Measurements from ENCODE around the gene UGT1A7. TPM values are rescaled to one million over a fixed set of nuclear protein-coding genes. Genes with fewer than 3 reads are reported as not detected.

The UGT1A7 gene
- total and polyA plus RNA-seq, 7 experiments from 2014 or later = not detected

- Mint-ChIP-seq H3K4me1 (no peaks in the 10 kb centered on the region), H3K9me3 (peaks cover 1 to 11% (median 4%) of the 10 kb centered on the region in 11 donors), H3K4me3 (no peak overlapping the region), H3K27ac (no peak overlapping the region), H3K27me3 (peaks cover 0 to 12% (median 4%) of the 10 kb centered on the region in 5 donors), H3K36me3 (no peaks in the 10 kb centered on the region)
- no peak overlapping the region for H3K4me3 ChIP-seq (ENCODE audit: low read length)
- POLR2A ChIA-PET = no interaction called here
- no peaks in the 10 kb centered on the region for H3K36me3 ChIP-seq (ENCODE audit: control insufficient read depth in 2 of 3, insufficient read depth in 3 of 3, low read length in 3 of 3)
- DNase-seq = no peak
- no peaks in the 10 kb centered on the region for H3K4me1 ChIP-seq (ENCODE audit: control insufficient read depth in 2 of 2, insufficient read depth in 2 of 2, low read length in 2 of 2)
- ATAC-seq = no peak
- H3K27ac ChIP-seq (ENCODE audit: low read depth, low read length) = no peak overlapping the region
- CTCF ChIA-PET = no interaction called here
- H3K27me3 ChIP-seq (ENCODE audit: control insufficient read depth in 2 of 2, insufficient read depth in 2 of 2, low read length in 2 of 2) = no peaks in the 10 kb centered on the region
- H3K9me3 ChIP-seq (ENCODE audit: control insufficient read depth in 2 of 3, low read length in 3 of 3) = no peaks in the 10 kb centered on the region
- intact Hi-C loops (cut with micrococcal nuclease) = no loop called here
Measured at GRCh38 chr2:233756429-233757081, 74.9 kb downstream of the UGT1A7 start.

- Histone ChIP-seq H3K36me3 (ENCODE audit: control insufficient read depth in 2 of 3, insufficient read depth in 3 of 3, low read length in 3 of 3) (no peaks in the 10 kb centered on the region), H3K9me3 (ENCODE audit: control insufficient read depth in 2 of 3, low read length in 3 of 3) (no peaks in the 10 kb centered on the region), H3K27ac (ENCODE audit: low read depth, low read length) (no peak overlapping the region), H3K27me3 (ENCODE audit: control insufficient read depth in 2 of 2, insufficient read depth in 2 of 2, low read length in 2 of 2) (no peaks in the 10 kb centered on the region), H3K4me1 (ENCODE audit: control insufficient read depth in 2 of 2, insufficient read depth in 2 of 2, low read length in 2 of 2) (no peaks in the 10 kb centered on the region), H3K4me3 (ENCODE audit: low read length) (no peak overlapping the region)
- intact Hi-C loops (cut with micrococcal nuclease) = no loop called here
- H3K4me3 Mint-ChIP-seq = no peak overlapping the region
- no peak for ATAC-seq
- H3K9me3 Mint-ChIP-seq = peaks cover 0 to 3% (median 0%) of the 10 kb centered on the region in 11 donors
- H3K27me3 Mint-ChIP-seq = peaks cover 0 to 9% (median 2%) of the 10 kb centered on the region in 5 donors
- no peak for DNase-seq
- no peaks in the 10 kb centered on the region for H3K4me1 Mint-ChIP-seq
- POLR2A ChIA-PET = no interaction called here
- no peak overlapping the region for H3K27ac Mint-ChIP-seq
- CTCF ChIA-PET = no interaction called here
- no peaks in the 10 kb centered on the region for H3K36me3 Mint-ChIP-seq
Measured at GRCh38 chr2:233758141-233758540, 76.4 kb downstream of the UGT1A7 start.

GRCh38 chr2:233758849-233759248 is 77.1 kb downstream of the UGT1A7 start:
- ChIA-PET CTCF (no interaction called here), POLR2A (no interaction called here)
- no peaks in the 10 kb centered on the region for H3K27me3 ChIP-seq (ENCODE audit: control insufficient read depth in 2 of 2, insufficient read depth in 2 of 2, low read length in 2 of 2)
- Mint-ChIP-seq H3K27ac (no peak overlapping the region), H3K4me1 (no peaks in the 10 kb centered on the region), H3K4me3 (no peak overlapping the region), H3K27me3 (peaks cover 3 to 16% (median 7%) of the 10 kb centered on the region in 5 donors), H3K36me3 (no peaks in the 10 kb centered on the region), H3K9me3 (peaks cover 0 to 3% (median 0%) of the 10 kb centered on the region in 11 donors)
- ATAC-seq = no peak
- H3K9me3 ChIP-seq (ENCODE audit: control insufficient read depth in 2 of 3, low read length in 3 of 3) = no peaks in the 10 kb centered on the region
- no peak overlapping the region for H3K4me3 ChIP-seq (ENCODE audit: low read length)
- H3K36me3 ChIP-seq (ENCODE audit: control insufficient read depth in 2 of 3, insufficient read depth in 3 of 3, low read length in 3 of 3) = no peaks in the 10 kb centered on the region
- no peak for DNase-seq
- no peaks in the 10 kb centered on the region for H3K4me1 ChIP-seq (ENCODE audit: control insufficient read depth in 2 of 2, insufficient read depth in 2 of 2, low read length in 2 of 2)
- intact Hi-C loops (cut with micrococcal nuclease) = no loop called here
- H3K27ac ChIP-seq (ENCODE audit: low read depth, low read length) = no peak overlapping the region

- CTCF ChIA-PET = no interaction called here
- peaks cover 0 to 2% (median 0%) of the 10 kb centered on the region in 11 donors for H3K9me3 Mint-ChIP-seq
Measured at GRCh38 chr2:233760043-233760442, 78.3 kb downstream of the UGT1A7 start, which contains the start of gene UGT1A1. TSS of gene UGT1A1 (plus strand) at chr2:233760270. CDS start at chr2:233760288, 18 bp downstream.

GRCh38 chr2:233761040-233761769 is 79.5 kb downstream of the UGT1A7 start:
- Histone ChIP-seq H3K4me3 (ENCODE audit: low read length) (no peak overlapping the region), H3K27me3 (ENCODE audit: control insufficient read depth in 2 of 2, insufficient read depth in 2 of 2, low read length in 2 of 2) (no peaks in the 10 kb centered on the region), H3K27ac (ENCODE audit: low read depth, low read length) (no peak overlapping the region), H3K4me1 (ENCODE audit: control insufficient read depth in 2 of 2, insufficient read depth in 2 of 2, low read length in 2 of 2) (no peaks in the 10 kb centered on the region), H3K36me3 (ENCODE audit: control insufficient read depth in 2 of 3, insufficient read depth in 3 of 3, low read length in 3 of 3) (no peaks in the 10 kb centered on the region), H3K9me3 (ENCODE audit: control insufficient read depth in 2 of 3, low read length in 3 of 3) (no peaks in the 10 kb centered on the region)
- CTCF ChIA-PET = interaction anchor here (0.7 kb wide), 1 partner anchor 15 kb away, joined by 4 read pairs; no protein-coding TSS in a partner anchor
- no peaks in the 10 kb centered on the region for H3K36me3 Mint-ChIP-seq
- peaks cover 0 to 3% (median 0%) of the 10 kb centered on the region in 11 donors for H3K9me3 Mint-ChIP-seq
- POLR2A ChIA-PET = no interaction called here
- no peak overlapping the region for H3K4me3 Mint-ChIP-seq
- ATAC-seq (no peak), DNase-seq (no peak)
- no peaks in the 10 kb centered on the region for H3K4me1 Mint-ChIP-seq
- H3K27me3 Mint-ChIP-seq = peaks cover 9 to 20% (median 16%) of the 10 kb centered on the region in 5 donors
- intact Hi-C loops (cut with micrococcal nuclease) = no loop called here
- no peak overlapping the region for H3K27ac Mint-ChIP-seq

More at GRCh38 chr2:233760043-233760442, 78.3 kb downstream of the UGT1A7 start, which contains the start of gene UGT1A1:
- H3K4me3 ChIP-seq (ENCODE audit: low read length) = no peak within 1 kb of the TSS
- H3K4me3 Mint-ChIP-seq = no peak within 1 kb of the TSS
- H3K9me3 ChIP-seq (ENCODE audit: control insufficient read depth in 2 of 3, low read length in 3 of 3) = no peaks in the 10 kb centered on the region
- intact Hi-C loops (cut with micrococcal nuclease) = no loop called here
- H3K36me3 ChIP-seq (ENCODE audit: control insufficient read depth in 2 of 3, insufficient read depth in 3 of 3, low read length in 3 of 3) = no peaks in the 10 kb centered on the region
- no peak within 1 kb of the TSS for H3K27ac ChIP-seq (ENCODE audit: low read depth, low read length)
- DNase-seq (no peak), ATAC-seq (no peak)
- H3K27me3 ChIP-seq (ENCODE audit: control insufficient read depth in 2 of 2, insufficient read depth in 2 of 2, low read length in 2 of 2) = no peaks in the 10 kb centered on the region
- no peaks in the 10 kb centered on the region for H3K4me1 ChIP-seq (ENCODE audit: control insufficient read depth in 2 of 2, insufficient read depth in 2 of 2, low read length in 2 of 2)
- no peaks in the 10 kb centered on the region for H3K4me1 Mint-ChIP-seq
- POLR2A ChIA-PET = no interaction called here
- H3K36me3 Mint-ChIP-seq = no peaks in the 10 kb centered on the region
- peaks cover 9 to 20% (median 11%) of the 10 kb centered on the region in 5 donors for H3K27me3 Mint-ChIP-seq
- no peak within 1 kb of the TSS for H3K27ac Mint-ChIP-seq

GRCh38 chr2:233764264-233764663 is 82.6 kb downstream of the UGT1A7 start:
- H3K9me3 ChIP-seq (ENCODE audit: control insufficient read depth in 2 of 3, low read length in 3 of 3) = no peaks in the 10 kb centered on the region
- ChIA-PET CTCF (no interaction called here), POLR2A (no interaction called here)
- H3K36me3 ChIP-seq (ENCODE audit: control insufficient read depth in 2 of 3, insufficient read depth in 3 of 3, low read length in 3 of 3) = no peaks in the 10 kb centered on the region
- no peaks in the 10 kb centered on the region for H3K27me3 ChIP-seq (ENCODE audit: control insufficient read depth in 2 of 2, insufficient read depth in 2 of 2, low read length in 2 of 2)
- peaks cover 12 to 32% (median 25%) of the 10 kb centered on the region in 5 donors for H3K27me3 Mint-ChIP-seq
- H3K27ac ChIP-seq (ENCODE audit: low read depth, low read length) = no peak overlapping the region
- peaks cover 0 to 3% (median 0%) of the 10 kb centered on the region in 11 donors for H3K9me3 Mint-ChIP-seq
- intact Hi-C loops (cut with micrococcal nuclease) = no loop called here
- DNase-seq (no peak), ATAC-seq (no peak)
- H3K4me1 Mint-ChIP-seq = no peaks in the 10 kb centered on the region
- H3K27ac Mint-ChIP-seq = no peak overlapping the region
- H3K4me1 ChIP-seq (ENCODE audit: control insufficient read depth in 2 of 2, insufficient read depth in 2 of 2, low read length in 2 of 2) = no peaks in the 10 kb centered on the region
- no peak overlapping the region for H3K4me3 ChIP-seq (ENCODE audit: low read length)
- no peak overlapping the region for H3K4me3 Mint-ChIP-seq
- no peaks in the 10 kb centered on the region for H3K36me3 Mint-ChIP-seq
